ENCODE results near the gene ENAH. TPM values are rescaled to one million over a fixed set of nuclear protein-coding genes. Genes with fewer than 3 reads are reported as not detected.

Gene ENAH
- polyA plus RNA-seq, 1 experiment, result 121 TPM

GRCh38 chr1:225522588-225523262, 130.2 kb downstream of the ENAH start:
- TF ChIP-seq, protein P1, sequence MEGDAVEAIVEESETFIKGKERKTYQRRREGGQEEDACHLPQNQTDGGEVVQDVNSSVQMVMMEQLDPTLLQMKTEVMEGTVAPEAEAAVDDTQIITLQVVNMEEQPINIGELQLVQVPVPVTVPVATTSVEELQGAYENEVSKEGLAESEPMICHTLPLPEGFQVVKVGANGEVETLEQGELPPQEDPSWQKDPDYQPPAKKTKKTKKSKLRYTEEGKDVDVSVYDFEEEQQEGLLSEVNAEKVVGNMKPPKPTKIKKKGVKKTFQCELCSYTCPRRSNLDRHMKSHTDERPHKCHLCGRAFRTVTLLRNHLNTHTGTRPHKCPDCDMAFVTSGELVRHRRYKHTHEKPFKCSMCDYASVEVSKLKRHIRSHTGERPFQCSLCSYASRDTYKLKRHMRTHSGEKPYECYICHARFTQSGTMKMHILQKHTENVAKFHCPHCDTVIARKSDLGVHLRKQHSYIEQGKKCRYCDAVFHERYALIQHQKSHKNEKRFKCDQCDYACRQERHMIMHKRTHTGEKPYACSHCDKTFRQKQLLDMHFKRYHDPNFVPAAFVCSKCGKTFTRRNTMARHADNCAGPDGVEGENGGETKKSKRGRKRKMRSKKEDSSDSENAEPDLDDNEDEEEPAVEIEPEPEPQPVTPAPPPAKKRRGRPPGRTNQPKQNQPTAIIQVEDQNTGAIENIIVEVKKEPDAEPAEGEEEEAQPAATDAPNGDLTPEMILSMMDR (IDR thresholded peaks at IDR 0.05; ENCODE audit: low read depth, low read length), result no peak
- DNase-seq (ENCODE audit: low read depth, low spot score), result no peak
- POLR2A ChIA-PET, result interaction anchor here (1.5 kb wide), 1 partner anchor 130 kb away, joined by 4 read pairs; the partner anchor contains the start of gene ENAH
- Histone ChIP-seq H3K27ac (ENCODE audit: low read depth, low read length) (no peak overlapping the region), H3K9me3 (ENCODE audit: control insufficient read depth, insufficient read depth, low read length) (no peaks in the 10 kb centered on the region), H3K4me3 (ENCODE audit: low read depth, low read length) (no peak overlapping the region), H3K27me3 (ENCODE audit: control insufficient read depth, insufficient read depth, low read length) (no peaks in the 10 kb centered on the region)
- CTCF ChIA-PET, result interaction anchor here (0.8 to 3.0 kb wide), 9 partner anchors 12 to 255 kb away, joined by 3 to 12 read pairs (median 4); partner anchors contain the start of gene SRP9

DNA sequence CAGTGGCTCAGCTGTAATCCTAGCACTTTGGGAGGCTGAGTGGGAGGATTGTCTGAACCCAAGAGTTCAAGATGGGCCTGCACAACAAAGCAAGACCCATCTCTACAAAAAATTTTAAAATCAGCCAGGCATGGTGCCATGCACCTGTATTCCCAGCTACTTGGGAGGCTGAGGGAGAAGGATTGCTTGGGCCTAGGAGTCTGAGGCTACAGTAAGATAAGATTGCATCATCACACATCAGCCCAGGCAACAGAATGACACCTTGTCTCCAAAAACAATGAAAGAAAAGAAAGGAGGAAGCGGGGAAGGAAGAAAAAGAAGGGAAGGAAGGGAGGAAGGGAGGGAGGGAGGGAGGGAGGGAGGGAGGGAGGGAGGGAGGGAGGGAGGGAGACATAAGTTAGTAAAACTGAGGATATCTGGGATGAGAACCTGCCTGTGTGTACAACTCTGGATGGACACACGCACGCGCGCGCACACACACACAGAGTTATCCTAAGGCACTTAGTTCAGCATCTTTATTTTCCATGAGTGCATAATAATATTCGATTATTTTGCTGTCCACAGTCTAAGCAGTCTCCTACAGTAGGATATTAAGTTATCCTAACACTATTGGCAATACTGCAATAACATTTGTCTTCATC, 132.2 kb downstream of the ENAH start:
- H3K9me3 ChIP-seq (ENCODE audit: control insufficient read depth, insufficient read depth, low read length), result no peaks in the 10 kb centered on the region
- TF ChIP-seq, protein P1 (IDR thresholded peaks at IDR 0.05; ENCODE audit: low read depth, low read length), result no peak
- ChIA-PET CTCF (interaction anchor here (0.6 kb wide), 1 partner anchor 544 kb away, joined by 3 read pairs; no protein-coding TSS in a partner anchor), POLR2A (no interaction called here)
- H3K27ac ChIP-seq (ENCODE audit: low read depth, low read length), result no peak overlapping the region
- no peak for DNase-seq (ENCODE audit: low read depth, low spot score)
- no peaks in the 10 kb centered on the region for H3K27me3 ChIP-seq (ENCODE audit: control insufficient read depth, insufficient read depth, low read length)
- H3K4me3 ChIP-seq (ENCODE audit: low read depth, low read length), result no peak overlapping the region

GRCh38 chr1:225519166-225519863, 133.6 kb downstream of the ENAH start:
- ChIA-PET CTCF (interaction anchor here (0.6 to 1.4 kb wide), 5 partner anchors 16 to 260 kb away, joined by 3 to 7 read pairs (median 3); no protein-coding TSS in a partner anchor), POLR2A (interaction anchor here (0.6 kb wide), 1 partner anchor 258 kb away, joined by 8 read pairs; the partner anchor contains the start of gene SRP9)
- Histone ChIP-seq H3K4me3 (ENCODE audit: low read depth, low read length) (peak overlapping the region; percentile 37), H3K27ac (ENCODE audit: low read depth, low read length) (no peak overlapping the region), H3K9me3 (ENCODE audit: control insufficient read depth, insufficient read depth, low read length) (no peaks in the 10 kb centered on the region), H3K27me3 (ENCODE audit: control insufficient read depth, insufficient read depth, low read length) (no peaks in the 10 kb centered on the region)
- TF ChIP-seq, protein P1 (IDR thresholded peaks at IDR 0.05; ENCODE audit: low read depth, low read length), result no peak
- no peak for DNase-seq (ENCODE audit: low read depth, low spot score)

DNA sequence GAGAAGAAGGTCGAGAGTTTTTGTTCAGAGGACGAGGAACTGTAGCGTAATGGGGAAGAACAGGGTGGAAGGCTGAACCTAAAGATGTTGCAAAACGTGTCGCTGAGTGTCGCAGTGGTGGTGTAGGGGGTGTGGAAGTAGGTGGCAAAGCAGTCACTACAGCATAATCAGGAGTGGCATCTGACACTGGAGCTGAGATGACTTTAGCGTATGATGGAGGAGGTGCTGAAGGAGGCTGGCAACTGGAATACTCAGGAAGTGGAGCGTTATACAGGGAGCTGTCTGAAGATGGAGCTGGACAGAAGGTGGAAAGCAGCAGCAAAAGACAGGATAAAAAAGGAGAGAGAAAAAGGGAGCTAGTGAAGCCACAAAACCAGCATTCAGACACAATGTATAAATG, 135.2 kb downstream of the ENAH start:
- ChIA-PET CTCF (interaction anchor here (1.1 to 1.4 kb wide), 4 partner anchors 9 to 262 kb away, joined by 3 to 7 read pairs (median 4); no protein-coding TSS in a partner anchor), POLR2A (no interaction called here)
- Histone ChIP-seq H3K27ac (ENCODE audit: low read depth, low read length) (no peak overlapping the region), H3K4me3 (ENCODE audit: low read depth, low read length) (no peak overlapping the region), H3K9me3 (ENCODE audit: control insufficient read depth, insufficient read depth, low read length) (no peaks in the 10 kb centered on the region), H3K27me3 (ENCODE audit: control insufficient read depth, insufficient read depth, low read length) (no peaks in the 10 kb centered on the region)
- no peak for DNase-seq (ENCODE audit: low read depth, low spot score)
- TF ChIP-seq, protein P1 (IDR thresholded peaks at IDR 0.05; ENCODE audit: low read depth, low read length), result no peak; the same call in 1 of the 2 replicates

Measured in AG04450 (cell line).